GM19035 (cell line): ENCODE measurements around the gene COPG2.
A peak's percentile ranks its signal among the peaks of the same experiment; 100 is the strongest.

Experiments
- ATAC-seq: cut with Tn5 transposase; IDR thresholded peaks from one replicate; pipeline ENCODE4 v1.9.1; 2021; ENCODE audit not compliant: unreplicated experiment

Gene COPG2

DNA sequence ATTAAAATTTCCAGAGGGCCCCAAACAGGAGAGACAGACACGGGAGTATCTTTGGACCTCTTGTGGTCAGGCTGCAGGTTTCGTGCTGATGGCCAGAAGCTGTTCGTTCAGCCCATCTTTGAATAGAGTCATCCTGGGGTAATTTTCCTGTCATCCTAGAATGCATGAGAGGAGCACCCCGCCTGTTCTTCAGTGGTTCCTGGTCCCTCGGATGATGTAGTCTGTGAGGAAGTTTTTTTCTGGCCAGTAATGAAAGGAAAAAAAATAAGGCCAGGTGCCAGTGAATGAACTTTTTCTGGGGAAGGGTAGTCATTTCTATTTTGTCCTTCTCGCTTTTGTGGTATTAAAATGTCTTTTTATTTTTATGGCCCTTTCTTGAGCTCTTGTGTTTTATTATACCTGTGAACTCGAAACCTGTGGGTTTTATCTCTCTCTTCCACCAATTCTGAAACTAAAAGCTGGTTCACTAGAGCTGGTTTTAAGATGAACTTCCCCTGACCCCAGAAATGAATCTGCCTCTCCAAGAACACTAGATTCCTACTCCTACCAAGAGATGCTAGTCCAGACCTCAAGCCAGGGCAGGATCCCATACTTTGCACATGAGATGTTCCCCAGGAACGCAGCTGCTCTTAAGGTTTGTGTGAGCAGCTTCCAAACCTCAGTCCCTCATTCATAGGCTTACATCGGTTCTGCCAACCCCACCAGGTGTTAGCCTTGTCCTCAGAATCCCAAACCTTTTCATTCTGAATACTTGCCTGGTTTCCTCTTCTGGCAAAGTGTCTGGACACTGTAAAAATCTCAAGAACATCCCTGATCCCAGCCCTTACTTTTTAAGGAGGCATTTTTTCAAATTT is 192.0 kb downstream of the COPG2 start:
- ATAC-seq, result peak; percentile 86

DNA sequence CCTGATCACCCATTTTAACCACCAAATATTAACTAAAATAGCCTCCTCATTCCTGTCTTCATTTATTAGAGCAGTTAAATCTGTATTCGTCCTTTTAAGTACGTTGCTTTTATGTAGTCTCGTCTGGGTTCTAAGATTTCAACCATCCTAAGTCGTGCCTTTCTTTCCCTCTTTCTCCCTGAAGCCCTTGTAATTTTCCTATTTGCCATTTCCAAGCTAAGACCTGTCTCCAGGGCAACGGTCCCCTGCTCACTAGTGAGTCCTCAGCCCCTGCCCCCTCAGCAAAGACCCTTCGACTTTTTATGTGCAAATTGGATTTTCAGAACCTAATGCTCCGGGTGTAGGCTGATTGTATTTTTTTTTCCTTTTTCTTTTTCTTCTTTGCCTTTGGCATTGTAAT is 192.8 kb downstream of the COPG2 start:
- ATAC-seq, result no peak

DNA sequence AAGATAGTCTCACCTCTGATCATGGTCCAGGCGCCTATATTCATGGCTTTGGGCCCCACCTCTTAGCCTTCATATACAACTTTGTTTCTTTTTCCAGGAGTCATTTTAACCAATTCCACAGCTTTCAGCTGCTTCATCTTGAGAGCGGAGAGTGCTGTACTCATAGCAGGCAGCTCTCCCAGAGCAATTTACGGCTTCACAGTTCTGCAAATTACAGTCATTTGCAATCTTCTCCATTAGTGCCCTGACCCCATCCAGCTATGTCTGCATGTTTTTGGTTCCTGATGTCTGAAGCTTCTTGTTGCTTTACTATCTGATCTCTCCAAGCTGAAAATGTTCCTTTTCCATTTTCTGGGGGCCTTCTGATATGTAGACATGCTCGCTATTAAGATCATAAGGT is 194.7 kb downstream of the COPG2 start:
- no peak for ATAC-seq

DNA sequence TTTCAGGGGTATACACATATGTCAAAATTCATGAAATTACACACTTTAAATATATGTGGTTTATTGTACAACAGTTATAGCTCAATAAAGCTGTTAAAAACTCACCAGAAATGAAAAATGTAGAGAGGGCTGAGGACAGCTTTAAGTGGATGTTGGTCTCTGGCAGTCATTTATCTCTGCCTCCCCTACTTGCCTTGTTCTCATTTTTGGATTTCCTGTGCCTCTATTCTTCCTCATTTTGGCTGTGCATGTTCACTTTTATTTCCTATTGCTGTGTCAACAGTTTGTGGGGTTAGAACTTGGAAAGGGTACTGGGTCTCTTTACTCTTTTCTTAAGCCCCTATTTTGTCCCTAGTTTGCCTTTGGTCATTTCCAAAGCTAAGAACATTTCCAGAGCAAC is 195.3 kb downstream of the COPG2 start:
- ATAC-seq, result no peak

DNA sequence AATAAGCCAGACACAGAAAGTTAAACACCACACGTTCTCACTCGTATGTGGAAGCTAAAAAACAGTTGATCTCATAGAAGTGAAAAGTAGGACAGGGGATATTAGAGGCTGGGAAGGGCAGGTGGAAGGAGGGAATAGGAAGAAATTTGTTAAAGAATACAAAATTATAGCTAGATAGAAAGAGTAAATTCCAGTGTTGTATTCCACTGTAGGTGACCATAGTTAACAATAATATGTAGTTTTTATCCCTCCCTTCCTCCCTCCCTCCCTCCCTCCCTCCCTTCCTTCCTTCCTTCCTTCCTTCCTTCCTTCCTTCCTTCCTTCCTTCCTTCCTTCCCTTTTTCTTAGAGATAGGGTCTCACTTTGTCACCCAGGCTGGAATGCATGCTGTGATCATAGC is 196.6 kb downstream of the COPG2 start:
- no peak for ATAC-seq

DNA sequence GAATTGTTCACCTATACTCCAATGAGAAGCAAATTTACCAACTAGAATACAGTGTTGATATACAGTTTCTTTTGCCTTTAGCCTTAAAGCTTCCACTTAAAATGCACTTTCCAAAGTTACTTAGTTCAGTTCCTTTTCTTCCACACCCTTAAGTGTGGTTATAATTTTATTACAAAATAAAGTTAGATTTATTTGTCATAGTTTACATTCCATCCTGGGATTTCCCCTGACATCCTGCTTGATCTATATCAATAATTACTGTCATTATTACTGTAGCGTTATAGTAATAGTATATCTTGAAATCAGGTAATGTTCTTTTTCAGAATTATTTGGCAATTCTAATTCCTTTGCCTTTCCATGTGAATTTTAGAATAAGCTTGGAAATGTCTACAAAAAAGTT is 199.9 kb downstream of the COPG2 start:
- ATAC-seq, result no peak

DNA sequence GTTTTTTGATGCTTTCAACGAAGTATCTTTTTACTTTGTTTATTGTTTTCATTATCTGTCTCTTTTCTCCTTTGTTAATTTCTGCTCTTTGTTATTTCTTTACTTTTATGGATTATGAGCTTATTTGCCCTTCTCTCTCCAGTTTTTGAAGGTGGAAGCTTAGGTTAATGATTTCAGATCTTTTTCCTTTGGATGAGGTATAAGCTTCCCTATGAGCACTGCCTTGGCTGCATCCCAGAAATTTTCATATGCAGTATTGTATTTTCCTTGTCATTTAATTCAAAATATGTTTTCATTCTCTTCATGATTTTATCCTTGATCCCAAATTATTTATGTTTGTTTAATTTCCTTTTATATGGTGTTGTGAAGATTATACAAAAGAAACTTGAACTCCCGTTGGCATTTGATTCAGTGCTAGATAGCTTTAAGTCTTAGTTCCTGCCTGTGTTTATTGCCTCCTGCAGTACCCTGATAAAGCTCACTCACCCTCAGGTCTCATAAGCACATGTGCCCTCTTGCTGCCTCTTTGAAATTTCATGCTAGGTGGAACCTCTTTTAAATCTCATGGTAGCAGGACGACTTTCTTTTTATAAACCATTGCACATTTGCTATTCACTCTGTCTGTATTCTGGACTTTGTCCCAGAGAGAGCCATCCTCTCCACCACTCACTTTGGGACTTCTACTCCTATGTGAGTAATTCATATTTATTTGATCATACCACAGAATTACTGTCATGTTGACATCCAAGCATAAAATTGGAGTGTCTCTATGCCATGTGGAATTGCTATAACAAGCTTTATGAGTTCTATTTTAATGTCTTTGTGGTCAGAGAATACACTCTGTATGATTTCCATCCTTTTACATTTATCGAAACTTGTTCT is 204.8 kb downstream of the COPG2 start:
- ATAC-seq, result no peak

DNA sequence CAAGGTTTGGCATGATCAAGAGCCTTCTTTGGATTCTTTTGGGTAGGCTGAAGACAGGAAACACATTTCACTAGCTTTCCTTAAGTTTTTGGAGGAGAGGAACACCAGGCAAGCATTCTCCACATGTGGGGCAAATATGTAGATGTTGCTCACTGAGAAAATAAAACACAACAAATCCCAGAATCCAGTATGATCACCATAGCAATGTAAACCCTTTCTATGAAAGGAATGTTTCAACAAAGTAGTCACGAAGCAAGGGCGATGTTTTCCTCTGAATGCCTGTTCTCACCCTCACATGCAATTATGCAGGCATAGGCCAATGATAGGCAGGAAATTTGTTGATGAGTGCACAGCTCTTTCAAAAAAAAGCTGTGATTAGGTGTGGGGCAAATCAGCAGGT is 207.3 kb downstream of the COPG2 start:
- no peak for ATAC-seq

DNA sequence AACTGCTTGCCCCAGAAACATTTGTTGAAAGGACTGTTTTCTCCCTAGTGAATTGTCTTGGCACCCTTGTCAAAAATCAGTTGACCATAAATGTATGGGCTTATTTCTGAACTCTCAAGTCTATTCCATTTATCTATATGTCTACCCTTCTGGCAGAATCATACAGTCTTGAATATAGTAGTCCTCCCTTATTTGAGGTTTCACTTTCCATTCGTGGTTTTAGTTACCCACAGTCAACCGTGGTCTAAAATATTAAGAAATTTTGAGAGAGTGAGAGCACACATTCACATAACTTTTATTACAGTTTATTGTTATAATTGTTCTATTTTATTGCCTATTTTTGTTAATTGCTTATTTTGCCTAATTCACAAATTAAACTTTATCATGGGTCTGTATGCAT is 210.3 kb downstream of the COPG2 start:
- no peak for ATAC-seq
